HL-60 (cell line): Measurements from ENCODE around the gene BBS10.
"Not testable (repeated sequence)": the region's sequence is repeated elsewhere in the genome, so short reads cannot be mapped to it uniquely, and the experiment has no call there.

ENCODE experiments used
- POLR2AphosphoS5 ChIP-seq: IDR thresholded peaks from 2 replicates; pipeline ENCODE4 v1.6.1; 2012; ENCODE audit warnings: low read depth
- TF ChIP-seq, protein P1 (sequence below): IDR thresholded peaks from one replicate; pipeline ENCODE4 v1.5.1; 2011; ENCODE audit warnings: low read length, control low read depth, inconsistent platforms; ENCODE audit not compliant: insufficient read depth
- TF ChIP-seq, protein P2 (sequence below): IDR thresholded peaks from 2 replicates; pipeline ENCODE4 v1.6.1; 2012; ENCODE audit warnings: low read depth; ENCODE audit not compliant: insufficient replicate concordance

DNA sequence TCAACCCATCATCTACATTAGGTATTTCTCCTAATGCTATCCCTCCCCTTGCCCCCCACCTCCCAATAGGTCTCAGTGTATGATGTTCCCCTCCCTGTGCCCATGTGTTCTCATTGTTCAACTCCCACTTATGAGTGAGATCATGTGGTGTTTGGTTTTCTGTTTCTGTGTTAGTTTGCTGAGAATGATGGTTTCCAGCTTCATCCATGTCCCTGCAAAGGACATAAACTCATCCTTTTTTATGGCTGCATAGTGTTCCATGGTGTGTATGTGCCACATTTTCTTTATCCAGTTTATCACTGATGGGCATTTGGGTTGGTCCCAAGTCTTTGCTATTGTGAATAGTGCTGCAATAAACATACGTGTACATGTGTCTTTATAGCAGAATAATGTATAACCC is 28.7 kb upstream of the BBS10 start:
- TF ChIP-seq, protein P1, sequence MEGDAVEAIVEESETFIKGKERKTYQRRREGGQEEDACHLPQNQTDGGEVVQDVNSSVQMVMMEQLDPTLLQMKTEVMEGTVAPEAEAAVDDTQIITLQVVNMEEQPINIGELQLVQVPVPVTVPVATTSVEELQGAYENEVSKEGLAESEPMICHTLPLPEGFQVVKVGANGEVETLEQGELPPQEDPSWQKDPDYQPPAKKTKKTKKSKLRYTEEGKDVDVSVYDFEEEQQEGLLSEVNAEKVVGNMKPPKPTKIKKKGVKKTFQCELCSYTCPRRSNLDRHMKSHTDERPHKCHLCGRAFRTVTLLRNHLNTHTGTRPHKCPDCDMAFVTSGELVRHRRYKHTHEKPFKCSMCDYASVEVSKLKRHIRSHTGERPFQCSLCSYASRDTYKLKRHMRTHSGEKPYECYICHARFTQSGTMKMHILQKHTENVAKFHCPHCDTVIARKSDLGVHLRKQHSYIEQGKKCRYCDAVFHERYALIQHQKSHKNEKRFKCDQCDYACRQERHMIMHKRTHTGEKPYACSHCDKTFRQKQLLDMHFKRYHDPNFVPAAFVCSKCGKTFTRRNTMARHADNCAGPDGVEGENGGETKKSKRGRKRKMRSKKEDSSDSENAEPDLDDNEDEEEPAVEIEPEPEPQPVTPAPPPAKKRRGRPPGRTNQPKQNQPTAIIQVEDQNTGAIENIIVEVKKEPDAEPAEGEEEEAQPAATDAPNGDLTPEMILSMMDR = not testable (repeated sequence)
- TF ChIP-seq POLR2AphosphoS5 = not testable (repeated sequence)
- TF ChIP-seq, protein P2, sequence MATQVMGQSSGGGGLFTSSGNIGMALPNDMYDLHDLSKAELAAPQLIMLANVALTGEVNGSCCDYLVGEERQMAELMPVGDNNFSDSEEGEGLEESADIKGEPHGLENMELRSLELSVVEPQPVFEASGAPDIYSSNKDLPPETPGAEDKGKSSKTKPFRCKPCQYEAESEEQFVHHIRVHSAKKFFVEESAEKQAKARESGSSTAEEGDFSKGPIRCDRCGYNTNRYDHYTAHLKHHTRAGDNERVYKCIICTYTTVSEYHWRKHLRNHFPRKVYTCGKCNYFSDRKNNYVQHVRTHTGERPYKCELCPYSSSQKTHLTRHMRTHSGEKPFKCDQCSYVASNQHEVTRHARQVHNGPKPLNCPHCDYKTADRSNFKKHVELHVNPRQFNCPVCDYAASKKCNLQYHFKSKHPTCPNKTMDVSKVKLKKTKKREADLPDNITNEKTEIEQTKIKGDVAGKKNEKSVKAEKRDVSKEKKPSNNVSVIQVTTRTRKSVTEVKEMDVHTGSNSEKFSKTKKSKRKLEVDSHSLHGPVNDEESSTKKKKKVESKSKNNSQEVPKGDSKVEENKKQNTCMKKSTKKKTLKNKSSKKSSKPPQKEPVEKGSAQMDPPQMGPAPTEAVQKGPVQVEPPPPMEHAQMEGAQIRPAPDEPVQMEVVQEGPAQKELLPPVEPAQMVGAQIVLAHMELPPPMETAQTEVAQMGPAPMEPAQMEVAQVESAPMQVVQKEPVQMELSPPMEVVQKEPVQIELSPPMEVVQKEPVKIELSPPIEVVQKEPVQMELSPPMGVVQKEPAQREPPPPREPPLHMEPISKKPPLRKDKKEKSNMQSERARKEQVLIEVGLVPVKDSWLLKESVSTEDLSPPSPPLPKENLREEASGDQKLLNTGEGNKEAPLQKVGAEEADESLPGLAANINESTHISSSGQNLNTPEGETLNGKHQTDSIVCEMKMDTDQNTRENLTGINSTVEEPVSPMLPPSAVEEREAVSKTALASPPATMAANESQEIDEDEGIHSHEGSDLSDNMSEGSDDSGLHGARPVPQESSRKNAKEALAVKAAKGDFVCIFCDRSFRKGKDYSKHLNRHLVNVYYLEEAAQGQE = not testable (repeated sequence)
